Heart left ventricle (tissue), 16 donors: ENCODE results near the gene ELMO3. TPM values are rescaled to one million over a fixed set of nuclear protein-coding genes. Genes with fewer than 3 reads are reported as not detected.

Source experiments
- ATAC-seq, 4 donors: fragments of 200-7000 bp; cut with Tn5 transposase; one replicate each; pipeline ENCODE4 v1.9.1; 2020 to 2022; ENCODE audit warnings: moderate library complexity in 4 of 4, mild to moderate bottlenecking in 3 of 4, moderate number of reproducible peaks in 1 of 4
- DNase-seq, 5 donors: peaks; one replicate each; pipeline ENCODE4 v3.0.0-alpha.2; 2020
- H3K27ac ChIP-seq, 12 donors: fragments of 200-600 bp; sonication (generic) in 4 of 12; one replicate each; pipeline versions ENCODE4 v1.5.0 to v1.8.0; 2016 to 2022; ENCODE audit warnings: mild to moderate bottlenecking in 2 of 12
- H3K27me3 ChIP-seq, 9 donors: fragments of 200-600 bp; sonication (generic) in 2 of 9; one replicate each; pipeline versions ENCODE4 v1.5.1 to v1.8.0; 2016 to 2022; ENCODE audit warnings: mild to moderate bottlenecking in 3 of 9
- H3K36me3 ChIP-seq, 9 donors: fragments of 200-600 bp; sonication (generic) in 2 of 9; one replicate each; pipeline versions ENCODE4 v1.5.0 to v1.8.0; 2018 to 2022; ENCODE audit warnings: mild to moderate bottlenecking in 2 of 9
- H3K4me1 ChIP-seq, 12 donors: fragments of 200-600 bp; sonication (generic) in 4 of 12; one replicate each; pipeline versions ENCODE4 v1.5.0 to v1.8.0; 2016 to 2022; ENCODE audit warnings: mild to moderate bottlenecking in 3 of 12
- H3K4me3 ChIP-seq, 12 donors: fragments of 200-600 bp; sonication (generic) in 4 of 12; one replicate each; pipeline versions ENCODE4 v1.5.0 to v1.8.0; 2017 to 2022; ENCODE audit warnings: mild to moderate bottlenecking in 9 of 12, moderate library complexity in 4 of 12
- H3K9me3 ChIP-seq, 12 donors: fragments of 200-600 bp; sonication (generic) in 4 of 12; one replicate each; pipeline versions ENCODE4 v1.5.0 to v1.8.0; 2016 to 2022; ENCODE audit warnings: mild to moderate bottlenecking in 1 of 12
- CTCF ChIP-seq, 12 donors: fragments of 200-600 bp; sonication (generic) in 4 of 12; IDR thresholded peaks; one replicate each; pipeline versions ENCODE4 v1.5.0 to v1.8.0; 2018 to 2022; ENCODE audit warnings: antibody characterized with exemption in 12 of 12, mild to moderate bottlenecking in 5 of 12
- POLR2A ChIP-seq, 2 donors: fragments of 450-650 bp; IDR thresholded peaks; one replicate each; pipeline ENCODE4 v1.6.1; 2017; ENCODE audit warnings: antibody characterized with exemption in 2 of 2, mild to moderate bottlenecking in 2 of 2, moderate library complexity in 2 of 2
- WGBS, 4 donors: extraction: QIAGEN DNeasy Blood & Tissue Kit in 2 of 4; methylation state at CpG; one replicate each; pipeline versions ENCODE4 v1.1.5 to v1.1.7; 2013 to 2018; 5-methylcytosine and 5-hydroxymethylcytosine counted together
- intact Hi-C, 10 donors: fragments of 100-400 bp; cut with DNase I; formaldehyde crosslinking; loops; one replicate each; pipeline versions ENCODE4 v1.11.1 to v1.14.2; 2022
- polyA plus RNA-seq, 2 donors: library from polyadenylated mRNA; stranded (reverse); fragments of 200-250 nt; gene quantifications; one replicate each; pipeline ENCODE4 v1.2.3, GENCODE V29; 2013
- total RNA-seq, 9 donors: library from RNA; depleted of rRNA in 2 of 9; stranded (reverse); fragments of >200 nt in 2 of 9; fragmentation: NEBNext Ultra II Directional in 3 of 9; extraction: Animal tissue kit (Norgen Biotek cat#: 25700) in 3 of 9; gene quantifications; one replicate each; pipeline versions ENCODE4 v1.1.0 to v1.2.4, GENCODE V29; 2016 to 2023
- donor health status: ischemic (EF 13 %, LVEDD 7.1; RV severe dilation, severe dysfunction).
- donor health status: healthy with polysubstance abuse.
- donor health status: DM: no; HTN: yes; CAD: no.
- donor health status: DM: no; HTN: no; CAD: no.
- donor health status: ischemic (EF 25% LVEDD 6.9; RV normal size, moderate dysfunction).
- donor health status: ischemic (EF 25% LVEDD 5.7; RV mildly dilated, moderate dysfunction).
- donor health status: healthy.
- donor health status: DM: yes; HTN: yes; CAD: no.
- donor health status: ischemic (EF 35%, LVEDD 5.7; RV mildly dilated, moderate dysfunction).
- donor health status: nonischemic (EF 11% LVEDD 7.7; RV severe dilation, severe dysfunction).
- donor health status: DM: yes; HTN: yes; CAD: no.
- donor health status: PGD.
- donor health status: ischemic (EF 29% LVEDD 5.4; RV normal size, mild dysfunction).
- donor health status: nonischemic (EF 23%, LVEDD 6.1; RV moderate dilation, normal function).

Gene ELMO3
- total and polyA plus RNA-seq, 11 donors, result 0.32 to 1.8 (median 0.68) TPM

- intact Hi-C loops, result loop anchor here in 1 of 10 donors (10.0 kb wide), 1 partner anchor 794 kb away; the partner anchor contains the start of genes DDX28 and DUS2
- Histone ChIP-seq H3K4me1 (peaks cover 2 to 18% (median 12%) of the 10 kb centered on the region in 12 donors), H3K27me3 (no peaks in the 10 kb centered on the region), H3K4me3 (no peak overlapping the region), H3K36me3 (peaks cover 0 to 81% (median 78%) of the 10 kb centered on the region in 9 donors), H3K9me3 (no peaks in the 10 kb centered on the region), H3K27ac (no peak overlapping the region)
- 87 to 96% (median 89%) methylated on average over 8 to 12 of the region's 12 CpGs for WGBS, 4 donors
- peak in 3 of 5 donors; percentile 14 to 46 (median 19) for DNase-seq
- TF ChIP-seq POLR2A (IDR thresholded peaks at IDR 0.05), result no peak
- no peak for TF ChIP-seq CTCF (IDR thresholded peaks at IDR 0.05)
- ATAC-seq, result no peak
These were observed 32.1 kb downstream of the ELMO3 start for GRCh38 chr16:67230809-67231660.

GRCh38 chr16:67233596-67233995 is 34.7 kb downstream of the ELMO3 start:
- TF ChIP-seq CTCF (IDR thresholded peaks at IDR 0.05), result no peak
- intact Hi-C loops, result loop anchor here in 1 of 10 donors (10.0 kb wide), 1 partner anchor 791 kb away; the partner anchor contains the start of genes DDX28 and DUS2
- peak in 3 of 5 donors; percentile 18 to 28 (median 22) for DNase-seq
- Histone ChIP-seq H3K4me3 (no peak overlapping the region), H3K27ac (no peak overlapping the region), H3K36me3 (peaks cover 0 to 100% (median 97%) of the 10 kb centered on the region in 9 donors), H3K9me3 (no peaks in the 10 kb centered on the region), H3K27me3 (no peaks in the 10 kb centered on the region), H3K4me1 (peaks cover 0 to under 1% (median 0%) of the 10 kb centered on the region in 12 donors)
- 60 to 78% (median 75%) methylated on average over 5 to 7 of the region's 7 CpGs for WGBS, 4 donors
- no peak for ATAC-seq

- Histone ChIP-seq H3K4me1 (no peaks in the 10 kb centered on the region), H3K27ac (no peak overlapping the region), H3K36me3 (peaks cover 0 to 100% (median 97%) of the 10 kb centered on the region in 9 donors), H3K9me3 (no peaks in the 10 kb centered on the region), H3K4me3 (no peak overlapping the region), H3K27me3 (no peaks in the 10 kb centered on the region)
- intact Hi-C loops, result loop anchor here in 1 of 10 donors (10.0 kb wide), 1 partner anchor 791 kb away; the partner anchor contains the start of genes DDX28 and DUS2
- peak in 3 of 5 donors; percentile 21 to 39 (median 23) for DNase-seq
- TF ChIP-seq POLR2A (IDR thresholded peaks at IDR 0.05) (no peak), CTCF (IDR thresholded peaks at IDR 0.05) (no peak)
- no peak for ATAC-seq
- 87 to 94% (median 92%) methylated on average over 7 to 10 of the region's 10 CpGs for WGBS, 4 donors
These were observed 35.3 kb downstream of the ELMO3 start for GRCh38 chr16:67234180-67234597.
